H1 (cell line): ENCODE data around the gene SDHAF4. TPM values are rescaled to one million over a fixed set of nuclear protein-coding genes. Genes with fewer than 3 reads are reported as not detected.

Experiments
- CTCF ChIA-PET: fragments of 300-600 bp; sonication (Branson Sonifier 250); formaldehyde crosslinking; loops from one replicate; lab custom pipeline; 2021; ENCODE audit not compliant: partially characterized antibody; lab: Charles Lee
- POLR2A ChIA-PET: fragments of 300-600 bp; sonication (Branson Sonifier 250); formaldehyde crosslinking; loops from one replicate; lab custom pipeline; 2021; ENCODE audit warnings: inconsistent platforms; ENCODE audit not compliant: partially characterized antibody; lab: Charles Lee
- DNase-seq, 2 experiments: peaks; one replicate each; pipeline versions ENCODE4 v3.0.0 to v3.0.0-alpha.2; 2010 to 2022; ENCODE audit warnings: low spot score in 2 of 2, low read depth in 1 of 2, mixed read lengths in 1 of 2
- FAIRE-seq: peaks from 2 replicates; lab custom pipeline; 2011; peaks lifted over from hg19 to GRCh38; lab: Jason Lieb, UNC
- H2AFZ ChIP-seq: 2 replicates; pipeline ENCODE4 v1.8.1; 2012; ENCODE audit warnings: low read length, inconsistent platforms
- H2AK5ac ChIP-seq: 2 replicates; pipeline ENCODE4 v1.6.1; 2013; ENCODE audit warnings: low read depth, low read length
- H2BK120ac ChIP-seq: replicated peaks from 2 replicates; pipeline ENCODE3; 2013; ENCODE audit warnings: low read depth, low read length, inconsistent platforms
- H2BK12ac ChIP-seq: 2 replicates; pipeline ENCODE4 v1.6.1; 2013; ENCODE audit warnings: low read depth, low read length
- H2BK15ac ChIP-seq: 2 replicates; pipeline ENCODE4 v1.6.1; 2013; ENCODE audit warnings: low read length
- H2BK20ac ChIP-seq: 2 replicates; pipeline ENCODE4 v1.6.1; 2013; ENCODE audit warnings: low read length
- H2BK5ac ChIP-seq: 2 replicates; pipeline ENCODE4 v1.6.1; 2013; ENCODE audit warnings: low read depth, low read length
- H3K14ac ChIP-seq: 2 replicates; pipeline ENCODE4 v1.6.1; 2013; ENCODE audit warnings: inconsistent platforms; ENCODE audit not compliant: insufficient read length
- H3K18ac ChIP-seq: 2 replicates; pipeline ENCODE4 v1.6.1; 2013; ENCODE audit warnings: low read length; ENCODE audit errors: extremely low read depth
- H3K23ac ChIP-seq: 2 replicates; pipeline ENCODE4 v1.6.1; 2013; ENCODE audit warnings: inconsistent platforms; ENCODE audit not compliant: insufficient read length
- H3K23me2 ChIP-seq: 2 replicates; pipeline ENCODE4 v1.6.1; 2013; ENCODE audit warnings: low read depth, low read length
- H3K27ac ChIP-seq: 2 replicates; pipeline ENCODE4 v1.6.1; 2011; ENCODE audit warnings: low read depth, low read length, inconsistent platforms
- H3K27me3 ChIP-seq, 4 experiments: replicated peaks in 1 of 4; 1 replicate in 1 of 4; 2 replicates in 3 of 4; pipeline versions ENCODE4 v1.6.1 to v1.8.1; 2011 to 2013; ENCODE audit warnings: low read length in 3 of 4, mild to moderate bottlenecking in 3 of 4, inconsistent platforms in 2 of 4, mixed read lengths in 2 of 4, moderate library complexity in 1 of 4; ENCODE audit not compliant: control insufficient read depth in 3 of 4, insufficient read depth in 3 of 4; ENCODE audit errors: extremely low read depth in 1 of 4
- H3K36me3 ChIP-seq, 4 experiments: 2 replicates each; pipeline versions ENCODE4 v1.6.1 to v1.8.1; 2011 to 2013; ENCODE audit warnings: mild to moderate bottlenecking in 4 of 4, low read length in 3 of 4, moderate library complexity in 2 of 4, control low read depth in 1 of 4, inconsistent platforms in 1 of 4; ENCODE audit not compliant: insufficient read depth in 4 of 4, control insufficient read depth in 2 of 4
- H3K4ac ChIP-seq: replicated peaks from 2 replicates; pipeline ENCODE3; 2013; ENCODE audit warnings: low read length, low read depth, mixed read lengths, inconsistent platforms; ENCODE audit not compliant: insufficient read length
- H3K4me1 ChIP-seq, 4 experiments: replicated peaks in 1 of 4; 1 replicate in 1 of 4; 2 replicates in 3 of 4; pipeline versions ENCODE4 v1.6.1 to v1.8.1; 2011 to 2013; ENCODE audit warnings: low read length in 3 of 4, inconsistent platforms in 2 of 4, mixed read lengths in 1 of 4; ENCODE audit not compliant: insufficient read depth in 4 of 4, control insufficient read depth in 3 of 4
- H3K4me2 ChIP-seq, 2 experiments: 2 replicates each; pipeline versions ENCODE4 v1.6.1 to v1.8.1; 2011 to 2013; ENCODE audit warnings: low read depth in 2 of 2, low read length in 2 of 2, control low read depth in 1 of 2, inconsistent platforms in 1 of 2, mild to moderate bottlenecking in 1 of 2; ENCODE audit not compliant: insufficient read depth in 1 of 2
- H3K4me3 ChIP-seq, 4 experiments: fragments of 200-600, 300-600 bp in 1 of 4; sonication (generic), shearing (Covaris generic), sonication (Bioruptor Twin) in 1 of 4; 2 replicates each; pipeline versions ENCODE4 v1.5.1 to v1.8.1; 2011 to 2016; ENCODE audit warnings: low read length in 4 of 4, low read depth in 3 of 4, control low read depth in 2 of 4, inconsistent platforms in 2 of 4, mild to moderate bottlenecking in 2 of 4, mixed read lengths in 1 of 4, moderate library complexity in 1 of 4; ENCODE audit not compliant: insufficient read depth in 2 of 4; ENCODE audit errors: extremely low read depth in 1 of 4
- H3K56ac ChIP-seq: replicated peaks from 2 replicates; pipeline ENCODE3; 2013; ENCODE audit warnings: low read depth, mild to moderate bottlenecking, mixed read lengths, low read length, inconsistent platforms; ENCODE audit not compliant: insufficient read length
- H3K79me1 ChIP-seq: 2 replicates; pipeline ENCODE4 v1.6.1; 2013; ENCODE audit warnings: low read depth, low read length, control low read depth
- H3K79me2 ChIP-seq, 2 experiments: 2 replicates each; pipeline versions ENCODE4 v1.6.1 to v1.8.1; 2012 to 2013; ENCODE audit warnings: low read length in 2 of 2, mild to moderate bottlenecking in 2 of 2, inconsistent platforms in 1 of 2; ENCODE audit not compliant: insufficient read depth in 2 of 2, control insufficient read depth in 1 of 2
- H3K9ac ChIP-seq, 4 experiments: replicated peaks in 1 of 4; 1 replicate in 1 of 4; 2 replicates in 3 of 4; pipeline versions ENCODE4 v1.6.1 to v1.8.1; 2011 to 2013; ENCODE audit warnings: low read depth in 3 of 4, low read length in 3 of 4, control low read depth in 2 of 4, mild to moderate bottlenecking in 2 of 4, moderate library complexity in 2 of 4, inconsistent platforms in 1 of 4; ENCODE audit errors: extremely low read depth in 1 of 4
- H3K9me3 ChIP-seq, 2 experiments: 2 replicates each; pipeline versions ENCODE4 v1.6.1 to v1.8.1; 2012 to 2013; ENCODE audit warnings: mild to moderate bottlenecking in 2 of 2, moderate library complexity in 2 of 2, control low read depth in 1 of 2, inconsistent platforms in 1 of 2, low read depth in 1 of 2, low read length in 1 of 2, mixed read lengths in 1 of 2; ENCODE audit not compliant: insufficient read depth in 2 of 2
- H4K20me1 ChIP-seq, 2 experiments: replicated peaks in 1 of 2; 2 replicates each; pipeline versions ENCODE3 to v1.8.1; 2011 to 2013; ENCODE audit warnings: inconsistent platforms in 2 of 2, low read length in 2 of 2, mild to moderate bottlenecking in 1 of 2; ENCODE audit not compliant: insufficient read depth in 2 of 2, control insufficient read depth in 1 of 2
- H4K5ac ChIP-seq: 2 replicates; pipeline ENCODE4 v1.6.1; 2013; ENCODE audit warnings: low read length, low read depth, mixed read lengths, inconsistent platforms; ENCODE audit not compliant: insufficient read length
- H4K8ac ChIP-seq: 2 replicates; pipeline ENCODE4 v1.8.0; 2013; ENCODE audit warnings: mild to moderate bottlenecking, moderate library complexity, low read length, inconsistent platforms; ENCODE audit not compliant: insufficient read depth; ENCODE audit errors: extremely low read depth
- H4K91ac ChIP-seq: replicated peaks from 2 replicates; pipeline ENCODE3; 2013; ENCODE audit warnings: low read length, mixed read lengths, inconsistent platforms; ENCODE audit not compliant: insufficient read length
- CEBPB ChIP-seq: IDR thresholded peaks from 2 replicates; pipeline ENCODE4 v1.6.1; 2012; ENCODE audit warnings: low read depth, low read length
- GABPA ChIP-seq: IDR thresholded peaks from 2 replicates; pipeline ENCODE4 v1.6.1; 2011; ENCODE audit warnings: mild to moderate bottlenecking, low read length, moderate library complexity, borderline replicate concordance; ENCODE audit not compliant: insufficient read depth
- GTF2F1 ChIP-seq: IDR thresholded peaks from 2 replicates; pipeline ENCODE4 v1.6.1; 2012; ENCODE audit warnings: low read depth, low read length, improper control_type of control experiment, borderline replicate concordance
- JUN ChIP-seq: IDR thresholded peaks from 2 replicates; pipeline ENCODE4 v1.6.1; 2011; ENCODE audit warnings: low read depth, mild to moderate bottlenecking, improper control_type of control experiment, low read length
- NANOG ChIP-seq: IDR thresholded peaks from 2 replicates; pipeline ENCODE4 v1.6.1; 2011; ENCODE audit warnings: low read length, low read depth, mild to moderate bottlenecking, inconsistent platforms; ENCODE audit not compliant: insufficient read depth, poor library complexity, severe bottlenecking
- PHF8 ChIP-seq: fragments of 200-600 bp; sonication (generic); conservative IDR thresholded peaks from 2 replicates; pipeline ENCODE4 v1.7.1; 2012; ENCODE audit warnings: low read depth, mild to moderate bottlenecking, inconsistent platforms, low read length, moderate library complexity
- SP1 ChIP-seq: IDR thresholded peaks from 2 replicates; pipeline ENCODE4 v1.6.1; 2011; ENCODE audit warnings: low read depth, low read length
- USF2 ChIP-seq: IDR thresholded peaks from 2 replicates; pipeline ENCODE4 v1.6.1; 2011; ENCODE audit warnings: low read length, improper control_type of control experiment
- WGBS, 2 experiments: shearing (Covaris generic) in 1 of 2; methylation state at CpG; one replicate each; pipeline versions ENCODE4 v1.1.6 to v1.1.7; 2013 to 2015; ENCODE audit warnings: low lambda C conversion rate in 2 of 2, mixed read lengths in 2 of 2, inconsistent platforms in 1 of 2, low coverage in 1 of 2, missing lambda C conversion rate in 1 of 2; ENCODE audit not compliant: insufficient replicate concordance in 2 of 2, insufficient coverage in 1 of 2, insufficient read length in 1 of 2; ENCODE audit errors: extremely low coverage in 1 of 2, missing lambda C conversion rate in 1 of 2; 5-methylcytosine and 5-hydroxymethylcytosine counted together
- polyA plus RNA-seq, 7 experiments: library from polyadenylated mRNA; depleted of rRNA in 3 of 7; stranded (reverse) in 5 of 7; unstranded in 2 of 7; fragments of >200 nt in 5 of 7; fragments of 200-250 nt in 2 of 7; gene quantifications; 1 replicate in 5 of 7; 2 replicates in 1 of 7; 4 replicates in 1 of 7; pipeline versions ENCODE4 v1.2.1 to v1.2.3, GENCODE V29; 2011 to 2013; ENCODE audit warnings: missing spikeins in 2 of 7, mixed read lengths in 2 of 7
- total RNA-seq: library from RNA; stranded (reverse); fragmentation: NEBNext Ultra II Directional; extraction: Animal tissue kit (Norgen Biotek cat#: 25700); gene quantifications from 2 replicates; pipeline ENCODE4 v1.2.1, GENCODE V29; 2021

The SDHAF4 gene
- total and polyA plus RNA-seq, 2 of the 8 experiments (the other 6 are each of a cell fraction or from before 2014, with no cell fraction given) = 9.8 to 14.9 TPM

DNA sequence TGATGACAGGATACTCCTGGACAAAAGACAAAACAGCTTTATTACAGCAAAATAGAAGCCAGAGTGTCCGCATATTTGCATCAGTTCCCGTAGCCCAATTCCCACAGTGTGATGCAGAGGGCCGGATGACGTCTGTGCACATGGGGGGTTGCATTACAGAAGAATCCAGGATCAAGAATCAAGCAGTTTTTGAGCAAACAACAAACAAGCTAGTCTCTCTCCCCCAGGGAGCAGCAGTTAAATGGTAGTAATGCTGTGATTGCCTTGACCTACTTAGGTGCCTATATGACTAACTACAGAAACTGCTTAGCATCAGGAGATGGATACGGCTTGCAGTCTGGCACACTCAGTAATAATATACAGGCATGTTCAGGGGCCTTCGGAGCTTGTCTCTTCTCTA lies 3.2 kb upstream of the SDHAF4 start:
- H3K23ac ChIP-seq = no peak overlapping the region
- H3K79me1 ChIP-seq = no peaks in the 10 kb centered on the region
- no peak overlapping the region for H4K8ac ChIP-seq
- no peaks in the 10 kb centered on the region for H3K23me2 ChIP-seq
- H3K27ac ChIP-seq = no peak overlapping the region
- H3K9ac ChIP-seq = no peak overlapping the region
- H3K27me3 ChIP-seq = no peaks in the 10 kb centered on the region
- H2BK120ac ChIP-seq = no peak overlapping the region
- H4K5ac ChIP-seq = no peak overlapping the region
- no peak overlapping the region for H2BK5ac ChIP-seq
- 76% methylated on average over 6 of the region's 6 CpGs; no CpG with 5 or more reads in 1 of the 2 experiments for WGBS, 2 experiments
- no peak overlapping the region for H3K4ac ChIP-seq
- H4K91ac ChIP-seq = no peak overlapping the region
- peaks cover 0 to 6% (median 1%) of the 10 kb centered on the region in 4 experiments; a peak in 3 of 8 replicates for H3K36me3 ChIP-seq
- H3K56ac ChIP-seq = no peak overlapping the region
- peaks cover 0 to 6% (median 3%) of the 10 kb centered on the region in 4 experiments; a peak in 4 of 7 replicates for H3K4me1 ChIP-seq
- no peak overlapping the region for H2BK12ac ChIP-seq
- H3K9me3 ChIP-seq = no peaks in the 10 kb centered on the region
- no peak overlapping the region for H3K14ac ChIP-seq
- ChIA-PET POLR2A (no interaction called here), CTCF (interaction anchor here (0.6 to 0.7 kb wide), 2 partner anchors 13 to 280 kb away, joined by 3 to 4 read pairs; no protein-coding TSS in a partner anchor)
- TF ChIP-seq SP1 (peak; percentile 36; the same call in 1 of the 2 replicates), CEBPB (no peak), USF2 (no peak), JUN (no peak), PHF8 (no peak), GABPA (no peak), NANOG (peak; percentile 15), GTF2F1 (no peak)
- no peak overlapping the region for H2BK15ac ChIP-seq
- H2AFZ ChIP-seq = no peak overlapping the region
- no peak overlapping the region for H3K4me3 ChIP-seq
- FAIRE-seq (peak; percentile 7), DNase-seq (no peak)
- no peak overlapping the region for H2AK5ac ChIP-seq
- H4K20me1 ChIP-seq = no peaks in the 10 kb centered on the region
- no peak overlapping the region for H2BK20ac ChIP-seq
- no peak overlapping the region for H3K18ac ChIP-seq
- peaks cover 0 to 10% of the 10 kb centered on the region in 2 experiments; a peak in 1 of 4 replicates for H3K79me2 ChIP-seq
- no peak overlapping the region for H3K4me2 ChIP-seq
